ENCODE data around the gene TMEM202.
"Not testable (repeated sequence)": the region's sequence is repeated elsewhere in the genome, so short reads cannot be mapped to it uniquely, and the experiment has no call there.

TMEM202 gene

DNA sequence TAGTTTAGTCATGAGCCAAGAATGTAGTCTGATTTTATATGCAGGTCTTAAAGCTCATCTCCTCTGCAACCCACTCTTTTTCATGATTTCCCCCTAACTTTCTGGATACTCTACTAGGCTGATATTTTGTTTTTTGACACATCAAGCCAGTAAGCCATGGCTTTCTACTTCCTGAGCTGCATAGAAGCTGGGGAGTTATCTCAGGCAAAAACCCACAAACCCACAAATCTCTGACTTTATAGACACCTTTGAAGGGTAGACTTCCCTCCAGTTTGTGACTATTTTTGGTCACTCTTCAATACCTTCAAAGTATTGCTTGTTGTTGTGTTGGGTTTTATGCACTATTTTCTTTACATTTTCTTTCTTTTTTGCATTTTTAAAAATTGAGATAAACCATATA, 28.6 kb downstream of the TMEM202 start:
- in situ Hi-C loops (cut with MboI; ENCODE audit: low pct_unique_long_range_greater_than_20kb, low sequenced_read_pairs, unreplicated experiment) = no loop called here
- no peak for DNase-seq (ENCODE audit: low spot score)
- no peak for TF ChIP-seq CTCF (IDR thresholded peaks at IDR 0.05; ENCODE audit: extremely low read depth, insufficient read depth, missing control alignments)

DNA sequence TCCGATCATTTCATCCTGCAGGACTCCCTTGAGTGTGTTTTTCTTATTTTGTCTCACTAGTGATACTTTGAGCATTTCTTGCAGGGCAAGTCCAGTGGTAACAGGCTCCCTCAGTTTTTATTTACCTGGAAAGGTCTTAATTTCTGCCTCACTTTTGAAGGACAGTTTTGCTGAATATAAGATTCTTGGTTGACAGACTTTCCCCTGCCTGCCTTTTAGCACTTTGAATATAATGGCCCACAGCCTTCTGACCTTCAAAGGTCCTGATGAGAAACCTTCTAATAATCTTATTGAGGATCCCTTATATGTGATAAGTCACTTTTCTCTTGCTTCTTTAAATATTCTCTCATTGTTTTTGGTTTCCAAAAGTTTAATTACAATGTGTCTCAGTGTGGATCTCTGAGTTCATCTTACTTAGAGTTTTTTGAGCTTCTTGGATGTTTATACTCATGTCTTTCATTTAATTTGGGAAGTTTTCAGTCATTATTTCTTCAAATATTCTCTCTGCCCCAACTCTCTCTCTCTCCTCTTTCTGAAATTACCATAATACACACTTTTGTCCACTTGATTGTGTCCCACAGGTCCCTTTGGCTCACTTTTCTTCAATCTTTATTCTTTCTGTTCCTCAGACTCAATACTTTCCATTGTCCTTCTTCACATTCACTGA, 39.7 kb downstream of the TMEM202 start:
- no peak for DNase-seq (ENCODE audit: low spot score)
- TF ChIP-seq CTCF (IDR thresholded peaks at IDR 0.05; ENCODE audit: extremely low read depth, insufficient read depth, missing control alignments) = no peak
- in situ Hi-C loops (cut with MboI; ENCODE audit: low pct_unique_long_range_greater_than_20kb, low sequenced_read_pairs, unreplicated experiment) = no loop called here

- in situ Hi-C loops (cut with MboI; ENCODE audit: low pct_unique_long_range_greater_than_20kb, low sequenced_read_pairs, unreplicated experiment); DNase-seq (ENCODE audit: low spot score): not testable (repeated sequence)
Observed at GRCh38 chr15:72442848-72443247, 44.7 kb downstream of the TMEM202 start.

GRCh38 chr15:72445426-72445825, 47.3 kb downstream of the TMEM202 start:
- in situ Hi-C loops (cut with MboI; ENCODE audit: low pct_unique_long_range_greater_than_20kb, low sequenced_read_pairs, unreplicated experiment) = no loop called here
- no peak for TF ChIP-seq CTCF (IDR thresholded peaks at IDR 0.05; ENCODE audit: extremely low read depth, insufficient read depth, missing control alignments)
- no peak for DNase-seq (ENCODE audit: low spot score)

DNA sequence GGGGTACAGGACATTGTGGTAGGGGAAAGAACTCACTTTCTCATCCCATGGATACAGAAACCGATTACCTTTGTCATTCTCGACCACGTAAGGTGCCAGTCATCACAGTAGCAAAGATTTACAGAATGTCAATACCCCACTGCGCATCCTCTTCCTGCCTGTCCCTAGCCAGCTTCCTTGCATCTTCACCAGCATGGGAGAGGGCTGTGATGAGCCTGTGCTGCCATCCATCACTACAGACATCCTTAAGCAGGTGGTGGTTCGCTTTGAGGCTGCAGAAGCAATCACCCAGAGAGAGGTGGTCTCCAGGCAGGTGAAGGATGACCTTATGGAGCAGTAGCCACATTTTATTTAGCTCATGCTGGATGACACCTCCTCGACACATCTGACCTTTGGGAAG, 52.7 kb downstream of the TMEM202 start:
- in situ Hi-C loops (cut with MboI; ENCODE audit: low pct_unique_long_range_greater_than_20kb, low sequenced_read_pairs, unreplicated experiment) = no loop called here
- DNase-seq (ENCODE audit: low spot score) = no peak
- TF ChIP-seq CTCF (IDR thresholded peaks at IDR 0.05; ENCODE audit: extremely low read depth, insufficient read depth, missing control alignments) = no peak

- no peak for TF ChIP-seq CTCF (IDR thresholded peaks at IDR 0.05; ENCODE audit: extremely low read depth, insufficient read depth, missing control alignments)
- in situ Hi-C loops (cut with MboI; ENCODE audit: low pct_unique_long_range_greater_than_20kb, low sequenced_read_pairs, unreplicated experiment) = no loop called here
- no peak for DNase-seq (ENCODE audit: low spot score)
Observed at GRCh38 chr15:72451224-72451623, 53.1 kb downstream of the TMEM202 start.

GRCh38 chr15:72456684-72457083, 58.6 kb downstream of the TMEM202 start:
- no peak for DNase-seq (ENCODE audit: low spot score)
- no peak for TF ChIP-seq CTCF (IDR thresholded peaks at IDR 0.05; ENCODE audit: extremely low read depth, insufficient read depth, missing control alignments)
- in situ Hi-C loops (cut with MboI; ENCODE audit: low pct_unique_long_range_greater_than_20kb, low sequenced_read_pairs, unreplicated experiment) = no loop called here

Data from GM13977 (cell line).